ENCODE data around the gene KBTBD4.

KBTBD4 gene

GRCh38 chr11:47545298-47545697 lies 33.5 kb downstream of the KBTBD4 start:
- Mint-ChIP-seq H3K4me3 (no peak overlapping the region), H3K27ac (no peak overlapping the region), H3K27me3 (ENCODE audit: low read depth) (no peaks in the 10 kb centered on the region), H3K36me3 (ENCODE audit: low read depth) (peaks cover 16% of the 10 kb centered on the region), H3K9me3 (no peaks in the 10 kb centered on the region), H3K4me1 (peaks cover 26% of the 10 kb centered on the region)
- no peak for TF ChIP-seq CTCF (IDR thresholded peaks at IDR 0.05; ENCODE audit: unreplicated experiment in 3 of 3)

- Mint-ChIP-seq H3K4me1 (peaks cover 37% of the 10 kb centered on the region), H3K36me3 (ENCODE audit: low read depth) (peaks cover 4% of the 10 kb centered on the region), H3K27ac (peak overlapping the region in 1 of 3 experiments; percentile 55), H3K9me3 (no peaks in the 10 kb centered on the region), H3K4me3 (no peak overlapping the region), H3K27me3 (ENCODE audit: low read depth) (no peaks in the 10 kb centered on the region)
- no peak for TF ChIP-seq CTCF (IDR thresholded peaks at IDR 0.05; ENCODE audit: unreplicated experiment in 3 of 3)
Measured at GRCh38 chr11:47541070-47541469, 37.7 kb downstream of the KBTBD4 start.

- Mint-ChIP-seq H3K27ac (peak overlapping the region; percentile 7 to 78 (median 14)), H3K4me1 (peaks cover 42% of the 10 kb centered on the region), H3K27me3 (ENCODE audit: low read depth) (no peaks in the 10 kb centered on the region), H3K4me3 (no peak overlapping the region), H3K36me3 (ENCODE audit: low read depth) (peaks cover 8% of the 10 kb centered on the region), H3K9me3 (no peaks in the 10 kb centered on the region)
- no peak for TF ChIP-seq CTCF (IDR thresholded peaks at IDR 0.05; ENCODE audit: unreplicated experiment in 3 of 3)
Measured at GRCh38 chr11:47539681-47540039, 39.1 kb downstream of the KBTBD4 start.

GRCh38 chr11:47538741-47539565 lies 39.8 kb downstream of the KBTBD4 start:
- H3K4me1 Mint-ChIP-seq: peaks cover 37% of the 10 kb centered on the region
- peaks cover 8% of the 10 kb centered on the region for H3K36me3 Mint-ChIP-seq (ENCODE audit: low read depth)
- H3K27me3 Mint-ChIP-seq (ENCODE audit: low read depth): no peaks in the 10 kb centered on the region
- no peak for TF ChIP-seq CTCF (IDR thresholded peaks at IDR 0.05; ENCODE audit: unreplicated experiment in 3 of 3)
- peak overlapping the region; percentile 15 to 78 (median 43) for H3K27ac Mint-ChIP-seq
- no peaks in the 10 kb centered on the region for H3K9me3 Mint-ChIP-seq
- H3K4me3 Mint-ChIP-seq: no peak overlapping the region

- Mint-ChIP-seq H3K27me3 (ENCODE audit: low read depth) (no peaks in the 10 kb centered on the region), H3K36me3 (ENCODE audit: low read depth) (peaks cover 8% of the 10 kb centered on the region), H3K9me3 (no peaks in the 10 kb centered on the region), H3K4me1 (peaks cover 45% of the 10 kb centered on the region), H3K4me3 (no peak overlapping the region), H3K27ac (peak overlapping the region in 1 of 3 experiments; percentile 33)
- no peak for TF ChIP-seq CTCF (IDR thresholded peaks at IDR 0.05; ENCODE audit: unreplicated experiment in 3 of 3)
Measured at GRCh38 chr11:47536915-47537314, 41.9 kb downstream of the KBTBD4 start.
